CD4-positive, alpha-beta T cell (primary cell): Measurements from ENCODE around the gene BPGM. TPM values are rescaled to one million over a fixed set of nuclear protein-coding genes. Genes with fewer than 3 reads are reported as not detected.

Experiments
- ATAC-seq: fragments of 200-7000 bp; cut with Tn5 transposase; one replicate; pipeline ENCODE4 v1.10.0; 2022; ENCODE audit warnings: mild to moderate bottlenecking; ENCODE audit not compliant: poor library complexity
- CTCF ChIA-PET: fragments of 350-600 bp; sonication (Branson Sonifier 250); formaldehyde crosslinking; loops from one replicate; lab custom pipeline; 2021; ENCODE audit warnings: antibody characterized with exemption, inconsistent platforms; lab: Charles Lee
- POLR2A ChIA-PET: fragments of 350-600 bp; sonication (Branson Sonifier 250); formaldehyde crosslinking; loops from one replicate; lab custom pipeline; 2021; ENCODE audit warnings: antibody characterized with exemption, inconsistent platforms; lab: Charles Lee
- DNase-seq, 14 experiments: peaks; one replicate each; pipeline ENCODE4 v3.0.0-alpha.2; 2013 to 2020; ENCODE audit warnings: mixed read lengths in 2 of 14
- H3K27ac ChIP-seq, 2 donors: one replicate each; pipeline versions ENCODE4 v1.5.1 to v1.7.0; 2013; ENCODE audit warnings: low read length in 2 of 2, low read depth in 1 of 2, mild to moderate bottlenecking in 1 of 2
- H3K27me3 ChIP-seq, 2 experiments: 1 replicate in 1 of 2; 2 replicates in 1 of 2; pipeline versions ENCODE4 v1.6.1 to v1.7.0; 2013; ENCODE audit warnings: low read length in 2 of 2, control low read depth in 1 of 2, mild to moderate bottlenecking in 1 of 2, moderate library complexity in 1 of 2; ENCODE audit not compliant: insufficient read depth in 2 of 2, control insufficient read depth in 1 of 2
- H3K36me3 ChIP-seq: one replicate; pipeline ENCODE4 v1.6.1; 2013; ENCODE audit warnings: low read length, control low read depth; ENCODE audit not compliant: insufficient read depth
- H3K4me1 ChIP-seq: one replicate; pipeline ENCODE4 v1.6.1; 2013; ENCODE audit warnings: low read length, control low read depth; ENCODE audit not compliant: insufficient read depth
- H3K4me3 ChIP-seq: one replicate; pipeline ENCODE4 v1.5.1; 2013; ENCODE audit warnings: mild to moderate bottlenecking, low read length, moderate library complexity
- H3K9me3 ChIP-seq, 2 experiments: 1 replicate in 1 of 2; 2 replicates in 1 of 2; pipeline versions ENCODE4 v1.6.1 to v1.7.0; 2013; ENCODE audit warnings: low read length in 2 of 2, mild to moderate bottlenecking in 2 of 2, control low read depth in 1 of 2, moderate library complexity in 1 of 2; ENCODE audit not compliant: control insufficient read depth in 1 of 2, insufficient read depth in 1 of 2
- H3K27ac Mint-ChIP-seq: one replicate; pipeline ENCODE4 v1.8.0; 2020; ENCODE audit warnings: mixed read lengths
- H3K27me3 Mint-ChIP-seq: one replicate; pipeline ENCODE4 v1.8.0; 2021; ENCODE audit warnings: mixed read lengths
- H3K36me3 Mint-ChIP-seq: one replicate; pipeline ENCODE4 v1.8.0; 2021; ENCODE audit warnings: low read depth, mixed read lengths
- H3K4me1 Mint-ChIP-seq: one replicate; pipeline ENCODE4 v1.8.0; 2021; ENCODE audit warnings: low read depth, mixed read lengths
- H3K4me3 Mint-ChIP-seq: one replicate; pipeline ENCODE4 v1.8.0; 2020; ENCODE audit warnings: mild to moderate bottlenecking, mixed read lengths
- H3K9me3 Mint-ChIP-seq: one replicate; pipeline ENCODE4 v1.8.0; 2020; ENCODE audit warnings: mixed read lengths
- intact Hi-C, 2 experiments: fragments of 100-400 bp; cut with DNase I in 1 of 2; cut with micrococcal nuclease in 1 of 2; formaldehyde crosslinking; loops; one replicate each; pipeline versions ENCODE4 v1.15.1 to v1.9.0; 2023 to 2025; cut with DNase I, micrococcal nuclease
- total RNA-seq, 174 experiments: library from RNA in 2 of 174; stranded (reverse) in 2 of 174; gene quantifications; one replicate each; pipeline ENCODE4 v1.2.3 and lab custom pipeline; 2021 to 2026
- TF ChIP-seq, protein P1 (sequence below): fragments of 200-600 bp; IDR thresholded peaks from one replicate; pipeline ENCODE4 v1.8.0; 2022; ENCODE audit warnings: antibody characterized with exemption, mild to moderate bottlenecking

Gene BPGM
- total RNA-seq, 2 experiments from 2014 or later, result 46.3 to 46.6 TPM

DNA sequence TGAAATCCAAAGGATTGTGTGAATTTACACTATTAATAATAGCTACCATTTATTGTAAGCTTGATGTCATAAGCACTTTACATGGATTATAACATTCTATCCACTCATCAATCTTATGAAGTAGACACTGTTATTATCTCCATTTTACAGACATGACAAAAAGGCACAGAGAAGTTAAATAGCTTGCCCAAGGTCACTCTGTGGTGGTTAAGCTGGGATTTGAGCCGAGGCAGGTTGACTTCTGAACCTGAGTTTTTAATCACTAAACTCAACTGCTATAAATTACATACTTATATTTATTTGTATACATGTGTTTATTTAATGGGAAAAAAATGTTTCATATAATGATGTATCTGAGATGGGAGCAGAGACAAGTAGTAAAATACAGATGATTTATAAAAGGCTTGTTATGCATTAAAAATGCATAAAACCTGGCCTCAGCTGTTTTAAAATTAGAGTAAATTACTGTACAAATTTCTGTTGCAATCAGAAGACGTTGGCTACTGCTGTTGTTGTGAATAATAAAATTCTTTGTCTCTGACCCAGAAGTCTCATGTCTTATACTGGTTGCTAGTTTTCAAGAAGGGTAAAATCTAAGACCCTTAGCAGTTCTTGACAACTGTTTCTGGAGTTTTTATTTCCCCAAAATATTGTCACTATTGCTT, 71.7 kb downstream of the BPGM start:
- DNase-seq, result no peak
- no peak overlapping the region for H3K27ac ChIP-seq
- no peak overlapping the region for H3K4me3 Mint-ChIP-seq
- ChIA-PET POLR2A (no interaction called here), CTCF (interaction anchor here (1.4 kb wide), 1 partner anchor 17 kb away, joined by 4 read pairs; no protein-coding TSS in a partner anchor)
- H3K9me3 ChIP-seq, result no peaks in the 10 kb centered on the region
- no peaks in the 10 kb centered on the region for H3K36me3 ChIP-seq
- TF ChIP-seq, protein P1, sequence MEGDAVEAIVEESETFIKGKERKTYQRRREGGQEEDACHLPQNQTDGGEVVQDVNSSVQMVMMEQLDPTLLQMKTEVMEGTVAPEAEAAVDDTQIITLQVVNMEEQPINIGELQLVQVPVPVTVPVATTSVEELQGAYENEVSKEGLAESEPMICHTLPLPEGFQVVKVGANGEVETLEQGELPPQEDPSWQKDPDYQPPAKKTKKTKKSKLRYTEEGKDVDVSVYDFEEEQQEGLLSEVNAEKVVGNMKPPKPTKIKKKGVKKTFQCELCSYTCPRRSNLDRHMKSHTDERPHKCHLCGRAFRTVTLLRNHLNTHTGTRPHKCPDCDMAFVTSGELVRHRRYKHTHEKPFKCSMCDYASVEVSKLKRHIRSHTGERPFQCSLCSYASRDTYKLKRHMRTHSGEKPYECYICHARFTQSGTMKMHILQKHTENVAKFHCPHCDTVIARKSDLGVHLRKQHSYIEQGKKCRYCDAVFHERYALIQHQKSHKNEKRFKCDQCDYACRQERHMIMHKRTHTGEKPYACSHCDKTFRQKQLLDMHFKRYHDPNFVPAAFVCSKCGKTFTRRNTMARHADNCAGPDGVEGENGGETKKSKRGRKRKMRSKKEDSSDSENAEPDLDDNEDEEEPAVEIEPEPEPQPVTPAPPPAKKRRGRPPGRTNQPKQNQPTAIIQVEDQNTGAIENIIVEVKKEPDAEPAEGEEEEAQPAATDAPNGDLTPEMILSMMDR, result no peak
- no peaks in the 10 kb centered on the region for H3K36me3 Mint-ChIP-seq
- no peaks in the 10 kb centered on the region for H3K27me3 Mint-ChIP-seq
- H3K4me3 ChIP-seq, result no peak overlapping the region
- no peaks in the 10 kb centered on the region for H3K27me3 ChIP-seq
- H3K4me1 Mint-ChIP-seq, result no peaks in the 10 kb centered on the region
- H3K9me3 Mint-ChIP-seq, result no peaks in the 10 kb centered on the region
- intact Hi-C loops, result no loop called here
- ATAC-seq, result no peak
- H3K4me1 ChIP-seq, result no peaks in the 10 kb centered on the region
- H3K27ac Mint-ChIP-seq, result no peak overlapping the region

DNA sequence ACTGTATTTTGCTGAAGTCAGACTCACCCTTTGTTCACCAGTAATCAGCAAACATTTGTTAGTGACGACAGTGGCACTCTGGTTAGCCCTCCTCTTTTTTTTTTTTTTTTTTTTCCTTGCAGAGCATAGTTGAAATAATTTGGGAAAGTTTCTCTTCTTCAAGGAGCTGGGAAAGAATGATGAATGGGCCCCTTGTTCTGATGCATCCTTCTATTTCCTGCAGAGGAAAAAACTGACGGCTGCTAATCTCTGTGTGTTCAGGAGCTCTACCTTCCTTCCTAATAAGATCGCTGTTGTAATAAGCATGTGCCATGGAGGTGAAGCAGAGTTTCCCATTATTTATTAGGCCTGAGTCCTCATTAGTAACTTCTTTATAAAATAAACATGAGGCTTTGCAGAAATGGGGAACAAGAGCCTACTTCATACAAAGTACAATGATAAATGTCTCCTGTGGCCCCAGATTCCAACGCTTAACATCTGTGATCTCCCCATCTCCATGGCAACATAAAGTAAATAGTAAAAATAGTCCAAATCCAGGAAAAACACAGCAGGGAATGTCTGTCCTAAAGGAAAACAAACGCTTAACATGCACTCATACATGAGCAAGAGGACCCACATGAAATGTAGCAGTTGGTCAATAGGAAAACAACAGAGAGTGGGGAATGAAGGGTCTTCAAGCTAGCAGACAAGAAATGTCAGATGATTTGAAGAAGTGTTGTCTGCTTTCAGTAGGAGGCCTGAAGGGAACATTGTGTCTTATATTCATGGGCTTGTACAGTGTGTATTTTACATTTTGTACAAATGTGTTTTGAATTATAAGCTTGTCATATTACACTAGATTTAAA, 73.7 kb downstream of the BPGM start:
- Histone ChIP-seq H3K4me3 (no peak overlapping the region), H3K36me3 (no peaks in the 10 kb centered on the region), H3K27me3 (no peaks in the 10 kb centered on the region), H3K4me1 (no peaks in the 10 kb centered on the region), H3K9me3 (no peaks in the 10 kb centered on the region), H3K27ac (no peak overlapping the region)
- TF ChIP-seq, protein P1, result no peak
- DNase-seq, result no peak
- no peaks in the 10 kb centered on the region for H3K27me3 Mint-ChIP-seq
- no peak overlapping the region for H3K27ac Mint-ChIP-seq
- intact Hi-C loops, result no loop called here
- H3K9me3 Mint-ChIP-seq, result no peaks in the 10 kb centered on the region
- CTCF ChIA-PET, result no interaction called here
- no peak for ATAC-seq
- no peaks in the 10 kb centered on the region for H3K4me1 Mint-ChIP-seq
- no peaks in the 10 kb centered on the region for H3K36me3 Mint-ChIP-seq
- H3K4me3 Mint-ChIP-seq, result no peak overlapping the region
- POLR2A ChIA-PET, result no interaction called here

DNA sequence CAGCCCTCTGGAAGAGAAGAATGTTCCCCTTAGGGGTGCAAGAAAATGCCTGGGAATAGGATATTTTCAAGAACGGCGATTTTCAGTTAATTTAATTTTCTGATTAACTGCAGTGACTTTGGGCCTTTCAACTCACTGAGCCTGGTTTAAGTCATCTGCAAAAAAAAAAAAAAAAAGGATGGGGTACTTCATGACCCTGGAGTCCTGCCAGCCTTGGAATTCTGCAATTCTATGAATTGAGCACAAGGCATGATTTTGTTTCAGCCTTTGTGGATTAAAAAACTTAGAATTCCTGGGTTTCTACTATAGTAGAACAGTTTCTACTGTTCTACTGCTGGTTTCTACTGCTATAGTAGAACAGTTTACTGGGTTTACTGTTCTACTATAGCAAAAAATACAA, 74.5 kb downstream of the BPGM start:
- no peak overlapping the region for H3K4me3 ChIP-seq
- ATAC-seq, result no peak
- TF ChIP-seq, protein P1, result no peak
- intact Hi-C loops, result no loop called here
- no peak for DNase-seq
- no peak overlapping the region for H3K27ac Mint-ChIP-seq
- no peaks in the 10 kb centered on the region for H3K4me1 ChIP-seq
- CTCF ChIA-PET, result no interaction called here
- peaks cover 2% of the 10 kb centered on the region for H3K9me3 Mint-ChIP-seq
- H3K36me3 ChIP-seq, result no peaks in the 10 kb centered on the region
- no peak overlapping the region for H3K4me3 Mint-ChIP-seq
- no peaks in the 10 kb centered on the region for H3K27me3 ChIP-seq
- H3K4me1 Mint-ChIP-seq, result no peaks in the 10 kb centered on the region
- H3K36me3 Mint-ChIP-seq, result no peaks in the 10 kb centered on the region
- no peak overlapping the region for H3K27ac ChIP-seq
- no peaks in the 10 kb centered on the region for H3K9me3 ChIP-seq
- POLR2A ChIA-PET, result no interaction called here
- no peaks in the 10 kb centered on the region for H3K27me3 Mint-ChIP-seq
